HFFc6 (cell line): ENCODE measurements around the gene SEMA4D. TPM values are rescaled to one million over a fixed set of nuclear protein-coding genes. Genes with fewer than 3 reads are reported as not detected.

Source experiments
- DNase-seq: peaks from one replicate; pipeline ENCODE4 v3.0.0-alpha.2; 2018
- H3K27ac Mint-ChIP-seq: 2 replicates; pipeline ENCODE4 v1.8.0; 2020; ENCODE audit warnings: mild to moderate bottlenecking, mixed read lengths
- H3K27me3 Mint-ChIP-seq: 2 replicates; pipeline ENCODE4 v1.8.0; 2021; ENCODE audit warnings: mild to moderate bottlenecking, moderate library complexity, mixed read lengths; ENCODE audit not compliant: insufficient read depth
- H3K36me3 Mint-ChIP-seq: 2 replicates; pipeline ENCODE4 v1.8.0; 2021; ENCODE audit warnings: low read depth, mixed read lengths
- H3K4me1 Mint-ChIP-seq: 2 replicates; pipeline ENCODE4 v1.8.0; 2020; ENCODE audit warnings: low read depth, mixed read lengths
- H3K4me3 Mint-ChIP-seq: 2 replicates; pipeline ENCODE4 v1.8.0; 2020; ENCODE audit warnings: mild to moderate bottlenecking, moderate library complexity, mixed read lengths
- H3K9me3 Mint-ChIP-seq: 2 replicates; pipeline ENCODE4 v1.8.0; 2020; ENCODE audit warnings: mild to moderate bottlenecking, mixed read lengths
- CTCF ChIP-seq: fragments of 200-600 bp; sonication (generic); IDR thresholded peaks from 2 replicates; pipeline ENCODE4 v1.5.0; 2021; ENCODE audit warnings: antibody characterized with exemption, mild to moderate bottlenecking
- total RNA-seq, 6 experiments: library from RNA; stranded (reverse); fragmentation: NEBNext Ultra II Directional; extraction: Animal tissue kit (Norgen Biotek cat#: 25700); gene quantifications; 2 replicates in 1 of 6; 3 replicates in 5 of 6; pipeline ENCODE4 v1.2.3, GENCODE V29; 2021

The SEMA4D gene
- total RNA-seq, 6 experiments from 2014 or later: not detected

- peaks cover 6% of the 10 kb centered on the region for H3K27me3 Mint-ChIP-seq
- H3K36me3 Mint-ChIP-seq: 0 out of 2 replicates have a peak, but pooled peaks cover 4% of the 10 kb centered on the region
- H3K4me1 Mint-ChIP-seq: no peaks in the 10 kb centered on the region
- peaks cover 14% of the 10 kb centered on the region; the same call in 1 of the 2 replicates for H3K9me3 Mint-ChIP-seq
- no peak overlapping the region for H3K27ac Mint-ChIP-seq
- no peak for TF ChIP-seq CTCF
- no peak overlapping the region for H3K4me3 Mint-ChIP-seq
- DNase-seq: no peak
These were observed 45.2 kb upstream of the SEMA4D start for GRCh38 chr9:89543111-89543510.

GRCh38 chr9:89542401-89543021, 44.6 kb upstream of the SEMA4D start:
- H3K36me3 Mint-ChIP-seq: 0 out of 2 replicates have a peak, but pooled peaks cover 4% of the 10 kb centered on the region
- H3K27me3 Mint-ChIP-seq: peaks cover 6% of the 10 kb centered on the region
- DNase-seq: no peak
- H3K9me3 Mint-ChIP-seq: peaks cover 14% of the 10 kb centered on the region; the same call in 1 of the 2 replicates
- no peak overlapping the region for H3K4me3 Mint-ChIP-seq
- H3K27ac Mint-ChIP-seq: no peak overlapping the region
- no peak for TF ChIP-seq CTCF
- H3K4me1 Mint-ChIP-seq: no peaks in the 10 kb centered on the region

- peaks cover 6% of the 10 kb centered on the region for H3K27me3 Mint-ChIP-seq
- TF ChIP-seq CTCF: no peak
- no peak overlapping the region for H3K4me3 Mint-ChIP-seq
- peaks cover 14% of the 10 kb centered on the region; the same call in 1 of the 2 replicates for H3K9me3 Mint-ChIP-seq
- 0 out of 2 replicates have a peak, but pooled peaks cover 4% of the 10 kb centered on the region for H3K36me3 Mint-ChIP-seq
- DNase-seq: no peak
- no peak overlapping the region for H3K27ac Mint-ChIP-seq
- H3K4me1 Mint-ChIP-seq: no peaks in the 10 kb centered on the region
These were observed 43.9 kb upstream of the SEMA4D start for GRCh38 chr9:89541798-89542197.

- peaks cover 7% of the 10 kb centered on the region for H3K27me3 Mint-ChIP-seq
- H3K36me3 Mint-ChIP-seq: no peaks in the 10 kb centered on the region
- no peak overlapping the region for H3K4me3 Mint-ChIP-seq
- no peak overlapping the region for H3K27ac Mint-ChIP-seq
- no peaks in the 10 kb centered on the region; the same call in 1 of the 2 replicates for H3K9me3 Mint-ChIP-seq
- no peak for DNase-seq
- no peaks in the 10 kb centered on the region for H3K4me1 Mint-ChIP-seq
- no peak for TF ChIP-seq CTCF
These were observed 41.5 kb upstream of the SEMA4D start for GRCh38 chr9:89539374-89539773.

- H3K9me3 Mint-ChIP-seq: no peaks in the 10 kb centered on the region; the same call in 1 of the 2 replicates
- no peak overlapping the region for H3K4me3 Mint-ChIP-seq
- TF ChIP-seq CTCF: no peak
- no peak for DNase-seq
- peaks cover 4% of the 10 kb centered on the region for H3K27me3 Mint-ChIP-seq
- no peak overlapping the region for H3K27ac Mint-ChIP-seq
- H3K36me3 Mint-ChIP-seq: no peaks in the 10 kb centered on the region
- H3K4me1 Mint-ChIP-seq: no peaks in the 10 kb centered on the region
These were observed 41.0 kb upstream of the SEMA4D start for GRCh38 chr9:89538871-89539270.
